HG03469 (cell line): ENCODE measurements around the gene WDR81.
"Not testable (repeated sequence)": the region's sequence is repeated elsewhere in the genome, so short reads cannot be mapped to it uniquely, and the experiment has no call there.

Experiments used
- ATAC-seq: cut with Tn5 transposase; IDR thresholded peaks from one replicate; pipeline ENCODE4 v1.9.1; 2021; ENCODE audit warnings: mild to moderate bottlenecking, moderate library complexity, moderate number of reproducible peaks; ENCODE audit not compliant: unreplicated experiment

Gene WDR81

GRCh38 chr17:1713160-1713877, 11.2 kb upstream of the WDR81 start:
- ATAC-seq = no peak

- ATAC-seq = no peak
These were observed 10.6 kb upstream of the WDR81 start for GRCh38 chr17:1713878-1714426.

GRCh38 chr17:1714427-1714979, 10.0 kb upstream of the WDR81 start:
- ATAC-seq = no peak

GRCh38 chr17:1714980-1715802, 9.3 kb upstream of the WDR81 start:
- ATAC-seq = no peak

- ATAC-seq = no peak
These were observed 8.8 kb upstream of the WDR81 start for GRCh38 chr17:1715803-1716075.

- peak; percentile 57 for ATAC-seq
These were observed 8.2 kb upstream of the WDR81 start for GRCh38 chr17:1716076-1716911.

GRCh38 chr17:1716912-1717695, 7.4 kb upstream of the WDR81 start:
- ATAC-seq = peak; percentile 27

- ATAC-seq = no peak
These were observed 5.9 kb upstream of the WDR81 start for GRCh38 chr17:1718362-1719165.

GRCh38 chr17:1720856-1721386, 3.6 kb upstream of the WDR81 start:
- no peak for ATAC-seq

- not testable (repeated sequence) for ATAC-seq
These were observed 2.5 kb upstream of the WDR81 start for GRCh38 chr17:1722022-1722421.

- no peak for ATAC-seq
These were observed 551 bp downstream of the WDR81 start for GRCh38 chr17:1724869-1725641.

- ATAC-seq = no peak
These were observed 1.4 kb downstream of the WDR81 start for GRCh38 chr17:1725642-1726511.

- ATAC-seq = no peak
These were observed 2.2 kb downstream of the WDR81 start for GRCh38 chr17:1726626-1727257.

- no peak for ATAC-seq
These were observed 2.8 kb downstream of the WDR81 start for GRCh38 chr17:1727258-1727789.

GRCh38 chr17:1727876-1728630, 3.5 kb downstream of the WDR81 start:
- no peak for ATAC-seq

GRCh38 chr17:1729966-1730325, 5.4 kb downstream of the WDR81 start:
- ATAC-seq = no peak
